Measurements from ENCODE around the gene TTC17. TPM values are rescaled to one million over a fixed set of nuclear protein-coding genes. Genes with fewer than 3 reads are reported as not detected.
"Not testable (repeated sequence)": the region's sequence is repeated elsewhere in the genome, so short reads cannot be mapped to it uniquely, and the experiment has no call there.

Gene TTC17
- total RNA-seq, 1 experiment from 2014 or later = 66.2 TPM

DNA sequence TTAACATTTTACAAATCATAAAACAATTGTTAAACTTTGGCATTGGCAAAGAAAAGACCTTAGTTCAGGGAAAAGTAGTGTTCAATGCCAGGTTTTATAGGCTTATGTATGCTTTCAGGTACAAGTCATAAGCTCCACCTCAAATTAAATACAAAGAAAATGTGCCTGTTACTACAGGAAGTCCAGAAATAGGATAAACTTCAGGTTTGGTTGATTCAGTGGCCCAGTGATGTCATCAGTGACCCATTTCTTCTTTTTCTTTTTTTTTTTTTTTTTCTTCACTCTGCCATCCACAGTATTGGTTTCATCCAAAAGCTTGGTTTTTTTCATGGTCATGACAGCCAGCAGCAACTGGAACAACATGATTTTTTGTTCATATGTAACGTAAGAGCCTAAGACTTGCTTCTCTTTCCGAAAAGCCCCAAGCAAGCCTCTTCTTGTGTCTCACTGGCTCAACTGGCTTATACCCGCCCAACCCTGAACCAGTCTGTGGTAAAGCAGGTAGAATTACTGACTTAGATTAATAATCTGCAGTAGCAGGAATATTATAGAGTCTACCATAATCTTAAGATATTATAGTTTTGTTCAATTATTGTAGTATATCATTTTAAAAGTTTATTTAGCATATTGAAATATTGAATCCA is 46.2 kb downstream of the TTC17 start:
- Histone ChIP-seq H3K36me3 (peaks cover 74% of the 10 kb centered on the region), H3K4me3 (no peak overlapping the region), H3K9me3 (no peaks in the 10 kb centered on the region), H3K27me3 (no peaks in the 10 kb centered on the region)
- DNase-seq = no peak

GRCh38 chr11:43408277-43408676 is 49.6 kb downstream of the TTC17 start:
- Histone ChIP-seq H3K36me3 (peaks cover 63% of the 10 kb centered on the region), H3K27me3 (no peaks in the 10 kb centered on the region), H3K9me3 (no peaks in the 10 kb centered on the region), H3K4me3 (no peak overlapping the region)
- no peak for DNase-seq

- Histone ChIP-seq H3K4me3 (no peak overlapping the region), H3K9me3 (no peaks in the 10 kb centered on the region), H3K36me3 (peaks cover 60% of the 10 kb centered on the region), H3K27me3 (no peaks in the 10 kb centered on the region)
- no peak for DNase-seq
These were observed 51.7 kb downstream of the TTC17 start for GRCh38 chr11:43410394-43410793.

DNA sequence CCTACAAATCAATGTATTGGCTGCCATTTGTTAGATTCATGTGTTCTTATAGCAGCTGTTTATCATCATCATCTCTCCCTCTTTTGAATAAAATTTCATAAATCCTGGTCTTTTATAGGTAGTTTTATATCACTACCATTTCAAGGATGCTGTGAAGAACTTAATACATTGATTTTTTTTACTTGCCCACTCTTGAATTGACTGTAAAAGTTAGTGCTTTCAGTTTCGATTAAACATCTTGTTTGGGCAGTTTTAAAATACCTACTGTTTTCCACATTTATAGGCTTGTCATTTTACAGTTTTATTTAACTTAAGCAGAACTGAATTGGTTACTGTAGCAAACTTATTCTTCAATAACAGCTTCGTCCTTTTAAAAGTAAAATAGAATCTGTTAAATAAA is 59.5 kb downstream of the TTC17 start:
- H3K4me3 ChIP-seq = no peak overlapping the region
- DNase-seq = no peak
- H3K9me3 ChIP-seq = no peaks in the 10 kb centered on the region
- H3K27me3 ChIP-seq = no peaks in the 10 kb centered on the region
- peaks cover 41% of the 10 kb centered on the region for H3K36me3 ChIP-seq

GRCh38 chr11:43419460-43419859 is 60.7 kb downstream of the TTC17 start:
- H3K36me3 ChIP-seq = peaks cover 37% of the 10 kb centered on the region
- DNase-seq = no peak
- H3K4me3 ChIP-seq = no peak overlapping the region

GRCh38 chr11:43427971-43428370 is 69.3 kb downstream of the TTC17 start:
- no peak for DNase-seq
- H3K36me3 ChIP-seq = peaks cover 35% of the 10 kb centered on the region
- no peaks in the 10 kb centered on the region for H3K9me3 ChIP-seq
- H3K27me3 ChIP-seq = no peaks in the 10 kb centered on the region
- H3K4me3 ChIP-seq = no peak overlapping the region

More at GRCh38 chr11:43419460-43419859, 60.7 kb downstream of the TTC17 start:
- no peaks in the 10 kb centered on the region for H3K27me3 ChIP-seq
- H3K9me3 ChIP-seq = no peaks in the 10 kb centered on the region

DNA sequence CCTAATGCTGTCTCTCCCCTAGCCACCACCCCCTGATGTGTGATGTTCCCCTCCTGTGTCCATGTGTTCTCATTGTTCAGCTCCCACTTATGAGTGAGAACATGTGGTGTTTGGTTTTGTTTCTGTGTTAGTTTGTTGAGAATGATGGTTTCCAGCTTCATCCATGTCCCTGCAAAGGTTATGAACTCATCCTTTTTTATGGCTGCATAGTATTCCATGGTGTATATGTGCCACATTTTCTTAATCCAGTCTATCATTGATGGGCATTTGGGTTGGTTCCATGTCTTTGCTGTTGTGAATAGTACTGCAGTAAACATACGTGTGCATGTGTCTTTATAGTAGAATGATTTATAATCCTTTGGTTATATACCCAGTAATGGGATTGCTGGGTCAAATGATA is 72.2 kb downstream of the TTC17 start:
- not testable (repeated sequence) for H3K4me3 ChIP-seq, DNase-seq, H3K27me3 ChIP-seq, H3K9me3 ChIP-seq
- H3K36me3 ChIP-seq = peaks cover 29% of the 10 kb centered on the region

DNA sequence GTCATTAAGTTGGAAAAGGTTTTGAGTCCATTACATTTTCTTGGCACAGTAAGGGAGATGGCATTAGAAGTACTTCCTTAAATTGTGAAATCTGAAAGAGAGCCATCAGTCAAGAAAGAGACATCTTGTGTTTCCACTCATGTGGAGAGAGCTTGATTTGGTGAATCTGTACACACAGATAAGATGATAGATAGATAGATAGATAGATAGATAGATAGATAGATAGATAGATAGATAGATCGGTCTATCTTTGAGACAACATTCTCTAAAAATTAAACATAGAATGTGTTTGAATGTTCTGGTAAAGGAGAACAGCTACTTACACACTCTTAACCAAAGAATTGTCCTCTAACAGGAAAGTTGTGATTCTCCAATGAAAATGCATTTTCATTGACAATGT is 76.2 kb downstream of the TTC17 start:
- no peaks in the 10 kb centered on the region for H3K9me3 ChIP-seq
- H3K36me3 ChIP-seq = peaks cover 29% of the 10 kb centered on the region
- H3K27me3 ChIP-seq = no peaks in the 10 kb centered on the region
- H3K4me3 ChIP-seq = no peak overlapping the region
- no peak for DNase-seq

- no peaks in the 10 kb centered on the region for H3K27me3 ChIP-seq
- DNase-seq = no peak
- H3K4me3 ChIP-seq = no peak overlapping the region
- no peaks in the 10 kb centered on the region for H3K9me3 ChIP-seq
- peaks cover 47% of the 10 kb centered on the region for H3K36me3 ChIP-seq
These were observed 81.8 kb downstream of the TTC17 start for GRCh38 chr11:43440486-43440885.

- Histone ChIP-seq H3K27me3 (no peaks in the 10 kb centered on the region), H3K9me3 (no peaks in the 10 kb centered on the region), H3K4me3 (no peak overlapping the region), H3K36me3 (peaks cover 74% of the 10 kb centered on the region)
- no peak for DNase-seq
These were observed 85.1 kb downstream of the TTC17 start for GRCh38 chr11:43443811-43444210.

DNA sequence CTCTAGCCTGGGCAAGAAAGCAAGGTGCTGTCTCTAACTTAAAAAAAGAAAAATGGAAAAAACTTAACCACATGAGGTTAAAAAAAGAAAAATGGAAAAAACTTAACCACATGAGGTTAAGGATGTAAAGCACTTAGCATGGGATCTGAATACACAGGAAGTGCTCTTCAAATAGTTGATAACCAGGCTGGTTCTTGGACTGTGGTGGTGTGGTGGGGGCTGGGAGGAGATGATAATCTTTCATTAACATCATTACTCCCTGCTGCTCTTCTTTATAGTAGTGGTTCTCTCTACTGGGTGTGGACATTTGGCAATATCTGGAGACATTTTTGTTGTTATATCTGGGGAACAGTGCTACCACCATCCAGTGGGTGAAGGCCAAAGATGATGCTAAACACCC is 88.4 kb downstream of the TTC17 start:
- Histone ChIP-seq H3K9me3 (no peaks in the 10 kb centered on the region), H3K27me3 (no peaks in the 10 kb centered on the region), H3K4me3 (no peak overlapping the region), H3K36me3 (peaks cover 84% of the 10 kb centered on the region)
- DNase-seq = no peak

GRCh38 chr11:43458486-43458885 is 99.8 kb downstream of the TTC17 start:
- Histone ChIP-seq H3K36me3 (peaks cover 68% of the 10 kb centered on the region), H3K27me3 (no peaks in the 10 kb centered on the region), H3K9me3 (peaks cover 2% of the 10 kb centered on the region; the same call in 1 of the 2 replicates), H3K4me3 (no peak overlapping the region)
- DNase-seq = no peak

- Histone ChIP-seq H3K9me3 (peaks cover 2% of the 10 kb centered on the region; the same call in 1 of the 2 replicates), H3K4me3 (no peak overlapping the region), H3K36me3 (peaks cover 67% of the 10 kb centered on the region), H3K27me3 (no peaks in the 10 kb centered on the region)
- DNase-seq = no peak
These were observed 100.5 kb downstream of the TTC17 start for GRCh38 chr11:43459246-43459645.

GRCh38 chr11:43462359-43462758 is 103.6 kb downstream of the TTC17 start:
- Histone ChIP-seq H3K36me3 (peaks cover 89% of the 10 kb centered on the region), H3K4me3 (no peak overlapping the region)

DNA sequence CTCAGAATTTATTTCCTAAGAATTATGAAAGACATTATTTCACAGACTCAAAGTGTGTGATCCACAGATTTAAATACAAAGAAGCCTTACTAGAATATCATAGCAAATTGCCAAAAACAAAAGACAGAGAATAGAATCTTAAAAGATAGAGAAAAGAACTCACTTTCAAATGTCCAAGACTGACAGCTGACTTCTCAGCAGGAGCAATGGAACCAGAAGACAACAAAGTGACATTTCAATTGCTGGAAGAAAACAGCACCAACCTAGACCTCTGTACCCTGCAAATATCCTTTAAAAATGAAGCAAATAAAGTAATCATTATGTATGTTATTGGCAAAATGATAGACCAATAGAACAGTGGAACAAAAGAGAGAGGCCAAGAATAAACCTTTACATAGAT is 109.2 kb downstream of the TTC17 start:
- no peak for DNase-seq

More at GRCh38 chr11:43462359-43462758, 103.6 kb downstream of the TTC17 start:
- no peak for DNase-seq
- Histone ChIP-seq H3K9me3 (peaks cover 17% of the 10 kb centered on the region), H3K27me3 (no peaks in the 10 kb centered on the region)

GRCh38 chr11:43477491-43477890 is 118.8 kb downstream of the TTC17 start:
- H3K27me3 ChIP-seq, H3K4me3 ChIP-seq, DNase-seq: not testable (repeated sequence)
- peaks cover 46% of the 10 kb centered on the region for H3K36me3 ChIP-seq
- peaks cover 28% of the 10 kb centered on the region for H3K9me3 ChIP-seq

More for the DNA sequence above, 109.2 kb downstream of the TTC17 start:
- Histone ChIP-seq H3K4me3 (no peak overlapping the region), H3K9me3 (peaks cover 30% of the 10 kb centered on the region), H3K36me3 (peaks cover 65% of the 10 kb centered on the region), H3K27me3 (no peaks in the 10 kb centered on the region)

DNA sequence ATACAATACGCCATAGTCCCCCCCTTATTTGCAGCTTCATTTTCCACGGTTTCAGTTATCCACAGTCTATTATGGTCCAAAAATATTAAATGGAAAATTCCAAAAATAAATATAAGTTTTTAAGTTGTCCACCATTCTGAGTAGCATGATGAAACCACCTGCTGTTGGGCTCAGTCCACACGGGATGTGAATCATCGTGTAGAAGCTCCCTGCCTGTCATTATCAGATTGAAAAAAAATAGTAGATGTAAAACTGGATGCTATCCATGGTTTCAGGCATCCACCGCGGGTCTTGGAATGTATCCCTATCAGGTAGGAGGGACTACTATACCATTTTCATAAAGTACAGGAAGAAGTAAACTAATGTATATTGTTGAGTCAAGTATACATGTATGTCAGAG is 127.4 kb downstream of the TTC17 start:
- DNase-seq = peak; percentile 31

DNA sequence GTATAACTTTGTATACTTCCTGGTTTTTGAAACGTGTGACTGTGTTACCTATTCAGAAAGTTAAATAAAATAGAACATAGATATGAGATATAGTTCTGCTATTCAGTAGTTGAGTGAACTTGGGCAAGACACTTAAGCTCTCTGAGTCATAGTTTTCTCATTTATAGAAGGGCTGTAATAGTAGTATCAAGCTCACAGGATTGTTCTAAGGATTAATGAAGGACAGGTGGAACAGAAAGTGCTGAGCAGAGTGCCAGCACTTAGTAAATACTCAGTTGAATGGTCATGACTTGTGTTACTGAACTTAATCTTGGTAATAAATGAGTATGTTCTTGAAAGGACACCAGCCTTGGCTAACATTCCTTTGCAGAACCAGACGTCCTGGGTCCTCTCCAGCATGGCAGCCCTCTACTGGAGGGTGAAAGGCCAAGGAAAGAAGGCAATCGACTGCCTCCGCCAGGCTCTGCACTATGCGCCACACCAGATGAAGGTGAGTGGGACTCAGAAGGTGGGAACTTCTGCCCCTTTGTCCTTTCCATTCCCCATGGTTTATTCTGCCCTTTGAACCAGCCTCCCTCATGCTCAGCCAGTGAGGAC is 131.2 kb downstream of the TTC17 start:
- Histone ChIP-seq H3K36me3 (peaks cover 48% of the 10 kb centered on the region), H3K4me3 (no peak overlapping the region), H3K9me3 (no peaks in the 10 kb centered on the region), H3K27me3 (no peaks in the 10 kb centered on the region)
- DNase-seq = no peak

More for the DNA sequence above, 127.4 kb downstream of the TTC17 start:
- Histone ChIP-seq H3K4me3 (no peak overlapping the region), H3K36me3 (peaks cover 22% of the 10 kb centered on the region), H3K27me3 (no peaks in the 10 kb centered on the region), H3K9me3 (peaks cover 7% of the 10 kb centered on the region)

All from MG63 (cell line).